NAMALWA (cell line): ENCODE measurements around the gene ZNF586.
A peak's percentile ranks its signal among the peaks of the same experiment; 100 is the strongest.
"Not testable (repeated sequence)": the region's sequence is repeated elsewhere in the genome, so short reads cannot be mapped to it uniquely, and the experiment has no call there.

Experiments used
- DNase-seq: peaks from one replicate; pipeline ENCODE4 v3.0.0-alpha.2; 2015; ENCODE audit warnings: low spot score

ZNF586 gene

DNA sequence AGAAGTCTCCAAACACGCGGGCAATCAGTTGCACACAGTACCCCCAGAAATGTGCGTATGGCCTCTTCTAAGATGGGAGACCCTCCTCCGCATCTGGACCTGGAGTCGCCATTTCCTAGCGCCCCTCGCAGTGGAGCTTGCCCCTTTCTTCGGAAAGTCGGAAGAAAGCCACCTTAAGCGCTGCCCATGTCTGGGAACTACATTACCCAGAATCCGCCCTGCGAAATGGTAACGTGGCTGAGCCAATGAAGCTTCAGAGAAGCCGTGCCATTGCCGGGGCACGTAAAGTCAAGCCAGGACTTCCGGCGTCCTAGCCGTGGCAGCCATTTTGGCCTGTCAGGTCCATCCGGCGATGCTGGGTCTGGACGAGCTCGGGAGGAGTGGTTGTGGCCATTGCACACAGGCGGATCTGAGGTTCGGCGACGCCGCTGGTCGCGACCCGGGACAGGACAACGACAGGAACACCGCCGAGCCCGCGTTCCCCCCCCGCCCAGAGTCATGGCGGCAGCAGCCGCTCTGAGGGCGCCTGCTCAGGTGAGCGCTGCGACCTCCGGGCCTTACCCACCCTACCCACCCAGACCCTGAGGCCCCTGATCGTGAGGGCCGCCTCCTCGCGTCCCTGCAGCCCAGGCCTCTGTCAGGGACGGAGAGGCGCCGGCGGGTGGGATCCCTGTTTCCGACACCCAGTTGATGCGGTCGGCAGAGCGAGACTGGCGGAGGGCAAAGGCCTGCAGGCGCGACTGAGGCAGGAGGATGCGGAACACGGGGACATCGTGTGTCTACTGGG is at the start of gene ZNF586:
Gene ZNF586 (plus strand): TSS at position 332 of the 787 bp plus-strand sequence. CDS start 167 bp downstream, at position 499.
- peak; percentile 96 for DNase-seq

DNA sequence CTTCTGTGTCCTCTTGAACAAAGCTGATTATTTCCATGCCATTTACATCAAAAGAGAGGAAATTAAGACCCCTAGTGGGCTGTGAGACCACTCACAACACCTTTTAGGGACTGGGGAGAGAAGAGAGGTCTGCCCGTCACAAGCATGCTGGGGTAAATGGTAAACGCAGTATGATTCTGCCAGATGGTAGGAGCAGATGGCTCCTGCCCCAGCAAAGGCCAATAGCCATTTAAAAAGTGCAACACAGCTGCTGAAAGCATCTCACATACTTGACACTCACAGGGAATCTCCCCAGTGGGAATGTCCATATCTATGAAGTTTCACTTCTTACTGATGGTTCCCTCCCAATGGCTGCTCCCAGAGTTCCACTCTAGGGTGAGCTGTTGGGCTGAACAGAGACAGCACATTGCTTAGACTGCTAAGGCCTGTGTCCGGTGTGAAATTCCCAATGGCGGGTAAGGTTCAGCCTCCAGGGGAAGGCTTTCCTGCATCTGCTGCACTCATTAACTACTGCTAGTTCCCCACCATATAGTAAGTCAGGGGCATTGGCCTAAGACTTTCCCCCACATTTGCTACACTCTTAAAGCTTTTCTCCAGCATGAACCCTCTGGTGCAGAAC is 49.5 kb upstream of the ZNF586 start:
- DNase-seq, result no peak

- no peak for DNase-seq
These were observed 48.6 kb upstream of the ZNF586 start for GRCh38 chr19:57720878-57721277.

DNA sequence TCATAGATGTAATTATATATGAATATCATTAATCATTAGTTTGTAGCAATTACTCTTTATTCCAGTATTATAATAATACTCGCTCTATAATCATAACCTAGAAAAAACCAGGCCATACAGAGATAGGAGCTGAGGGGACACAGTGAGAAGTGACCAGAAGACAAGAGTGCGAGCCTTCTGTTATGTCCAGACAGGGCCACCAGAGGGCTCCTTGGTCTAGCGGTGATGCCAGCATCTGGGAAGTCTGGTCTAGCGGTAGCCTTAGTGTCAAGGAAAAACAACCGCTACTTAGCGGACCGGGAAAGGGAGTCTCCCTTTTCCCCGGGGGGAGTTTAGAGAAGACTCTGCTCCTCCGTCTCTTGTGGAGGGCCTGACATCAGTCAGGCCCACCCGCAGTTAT is 31.2 kb upstream of the ZNF586 start:
- DNase-seq, result not testable (repeated sequence)

- not testable (repeated sequence) for DNase-seq
These were observed 30.7 kb upstream of the ZNF586 start for GRCh38 chr19:57738770-57739169.

GRCh38 chr19:57746580-57747471 is 22.6 kb upstream of the ZNF586 start, which contains the start of gene ZNF776:
Gene ZNF776 (plus strand): TSS chr19:57746815. CDS start chr19:57747059, 244 bp downstream.
- peak; percentile 98 for DNase-seq

- DNase-seq, result peak; percentile 20
These were observed 22.0 kb upstream of the ZNF586 start for GRCh38 chr19:57747472-57747807.

GRCh38 chr19:57748029-57748428 is 21.4 kb upstream of the ZNF586 start:
- no peak for DNase-seq

GRCh38 chr19:57754091-57754673 is 15.3 kb upstream of the ZNF586 start:
- no peak for DNase-seq

- no peak for DNase-seq
These were observed 14.4 kb upstream of the ZNF586 start for GRCh38 chr19:57755031-57755430.

DNA sequence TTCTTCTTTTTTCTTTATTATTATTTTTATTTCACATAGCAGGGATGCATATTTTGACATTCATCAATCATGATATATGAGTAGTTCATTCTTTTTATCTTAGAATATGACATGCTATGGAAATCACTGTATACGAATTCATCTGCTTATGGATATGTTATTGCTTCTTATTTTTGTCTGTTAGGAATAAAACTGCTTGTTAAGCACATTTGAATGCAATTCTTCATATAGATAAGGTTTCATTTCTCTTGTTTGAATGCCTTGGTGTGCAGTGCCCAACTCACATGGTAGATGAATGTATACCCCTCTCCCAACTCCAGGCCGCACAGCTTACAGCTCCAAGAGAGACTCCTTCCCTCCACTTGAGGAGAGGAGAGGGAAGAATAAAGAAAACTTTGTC is 11.5 kb upstream of the ZNF586 start:
- DNase-seq, result no peak

- no peak for DNase-seq
These were observed 10.4 kb upstream of the ZNF586 start for GRCh38 chr19:57759096-57759495.

GRCh38 chr19:57771417-57771816 is 1.9 kb downstream of the ZNF586 start:
- DNase-seq, result no peak

- no peak for DNase-seq
These were observed 4.0 kb downstream of the ZNF586 start for GRCh38 chr19:57773488-57773887.

DNA sequence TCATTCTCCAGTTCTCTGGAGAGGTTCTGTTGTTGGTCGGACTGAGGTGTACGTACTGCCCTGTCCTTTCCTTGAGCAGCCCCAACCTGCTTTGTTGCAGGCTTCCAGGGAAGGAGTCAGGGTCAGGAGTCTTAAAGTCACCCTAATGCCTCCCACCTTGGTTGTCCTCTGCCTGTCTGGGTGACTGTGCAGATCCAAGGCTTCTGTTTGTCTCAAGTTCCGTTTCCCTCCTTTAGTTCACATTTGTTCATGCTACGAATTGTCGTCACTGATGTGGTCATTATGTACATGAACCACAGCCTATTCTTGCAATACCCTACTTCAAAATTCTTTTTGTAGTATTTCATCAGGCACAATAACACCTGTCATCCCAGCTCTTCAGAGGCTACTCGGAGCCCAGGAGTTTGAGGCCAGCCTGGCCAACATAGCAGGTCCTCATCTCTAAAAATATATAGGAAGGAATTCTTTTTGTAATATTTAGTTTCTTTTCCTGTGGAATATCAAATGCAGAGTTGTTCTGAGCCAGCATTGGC is 7.4 kb downstream of the ZNF586 start:
- no peak for DNase-seq

DNA sequence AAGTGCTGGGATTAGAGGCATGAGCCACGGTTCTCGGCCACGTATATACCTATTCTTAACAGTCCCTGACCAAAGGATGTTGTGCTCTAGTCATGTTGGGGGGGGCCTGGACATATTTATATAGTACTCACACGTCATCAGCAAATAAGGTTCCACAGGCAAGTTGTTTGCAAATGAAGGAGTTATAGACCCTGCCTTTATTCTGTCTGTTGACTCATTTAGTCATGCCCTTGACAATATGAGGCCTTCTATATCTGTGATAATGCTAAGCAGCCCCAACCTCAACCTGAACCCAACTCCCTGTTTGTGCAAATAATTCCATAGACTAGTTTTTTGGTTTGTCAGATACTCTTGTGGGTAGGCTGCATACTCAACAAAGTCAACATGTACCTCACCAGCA is 8.9 kb downstream of the ZNF586 start:
- DNase-seq, result no peak

GRCh38 chr19:57779220-57779845 is 9.9 kb downstream of the ZNF586 start:
- no peak for DNase-seq

DNA sequence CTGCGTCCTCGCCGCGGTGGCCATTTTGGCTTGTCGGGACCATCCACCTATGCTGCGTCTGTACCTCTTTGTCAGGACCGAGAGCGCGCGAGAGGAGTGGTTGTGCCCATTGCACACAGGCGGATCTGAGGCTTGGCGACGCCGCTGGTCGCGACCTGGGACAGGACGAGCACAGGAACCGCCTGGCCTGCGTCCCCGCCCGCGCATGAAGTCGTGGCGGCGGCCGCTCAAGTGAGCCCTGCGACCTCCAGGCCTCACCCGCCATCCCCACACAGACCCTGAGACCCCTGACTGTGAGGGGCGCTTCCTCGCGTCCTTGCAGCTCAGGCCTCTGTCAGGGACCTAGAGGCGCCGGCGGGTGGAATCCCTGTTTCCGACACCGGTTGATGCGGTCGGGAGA is 16.8 kb downstream of the ZNF586 start:
- DNase-seq, result no peak

DNA sequence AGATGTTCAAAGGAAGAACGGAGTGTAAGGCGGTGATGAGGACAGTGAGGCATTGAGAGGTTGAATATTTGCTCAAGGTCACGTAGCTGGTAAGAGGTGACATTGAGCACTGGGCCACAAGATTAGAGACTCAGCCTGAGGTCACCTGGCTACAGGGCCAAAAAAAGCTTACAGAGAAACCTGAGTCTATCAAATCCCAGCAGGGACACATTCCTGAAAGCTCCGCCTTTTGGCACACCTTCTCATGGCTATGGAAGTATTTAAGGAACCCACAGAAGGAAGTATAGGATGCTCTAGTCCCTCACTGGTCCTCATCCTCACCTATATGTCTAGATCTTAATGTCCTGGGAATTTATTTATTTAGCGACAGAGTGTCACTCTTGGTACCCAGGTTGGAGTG is 17.4 kb downstream of the ZNF586 start:
- DNase-seq, result no peak

DNA sequence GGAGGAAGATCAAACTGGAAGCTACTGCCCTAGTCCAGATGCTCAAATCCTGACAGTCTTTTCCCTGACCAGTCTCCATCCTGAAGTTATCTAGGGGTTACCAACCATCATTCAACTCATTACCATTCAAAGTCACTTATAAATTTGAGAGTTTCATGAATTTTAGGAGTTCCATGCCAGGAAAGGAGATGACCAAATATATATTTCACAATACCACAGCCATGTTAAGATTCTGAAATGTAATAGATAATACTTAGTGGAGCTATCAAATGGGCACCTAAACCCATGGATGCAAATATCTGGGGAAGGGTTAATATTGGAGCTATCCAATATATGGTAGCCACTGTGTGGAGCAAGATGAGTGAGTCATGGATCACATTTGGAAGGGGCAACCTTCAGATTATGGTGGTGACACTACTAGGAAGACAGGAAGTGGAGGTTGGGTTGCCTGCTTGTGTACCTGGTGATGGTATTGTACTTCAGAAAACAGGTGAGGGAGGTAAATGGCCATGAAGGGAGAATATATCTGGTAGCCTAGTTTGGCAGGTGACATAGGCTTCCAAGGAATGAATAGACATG is 18.7 kb downstream of the ZNF586 start:
- no peak for DNase-seq

DNA sequence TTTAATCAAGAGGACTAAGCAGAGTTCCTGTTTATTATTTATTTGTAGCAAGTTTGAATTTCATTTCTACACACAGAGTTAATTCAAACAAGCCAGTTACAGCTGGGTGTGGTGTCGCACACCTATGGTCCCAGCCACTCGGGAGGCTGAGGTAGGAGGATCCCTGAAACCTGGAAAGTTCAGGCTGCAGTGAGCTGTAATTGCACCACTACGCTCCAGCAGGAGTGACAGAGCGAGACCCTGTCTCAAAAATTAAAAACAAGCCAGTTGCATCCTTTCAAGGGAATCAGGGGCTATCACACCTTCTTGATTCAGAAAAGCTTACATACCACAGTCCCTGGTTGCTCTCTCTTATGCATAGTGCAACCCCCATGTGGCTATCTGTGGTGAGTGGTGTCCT is 19.8 kb downstream of the ZNF586 start:
- DNase-seq, result no peak
